ENCODE results near the gene GCGR.

The GCGR gene

GRCh38 chr17:81805707-81806460 lies 1.9 kb downstream of the GCGR start:
- Histone ChIP-seq H3K18ac (ENCODE audit: low read length) (no peak overlapping the region), H2AK5ac (ENCODE audit: low read length) (no peak overlapping the region), H2BK12ac (ENCODE audit: low read length) (no peak overlapping the region), H3K23ac (ENCODE audit: low read length) (no peak overlapping the region), H3K36me3 (ENCODE audit: control insufficient read depth in 1 of 2, insufficient read depth in 2 of 2, low read length in 2 of 2) (no peaks in the 10 kb centered on the region), H3K4ac (ENCODE audit: low read depth, low read length) (no peak overlapping the region), H3K9me3 (ENCODE audit: insufficient read depth, low read depth, low read length) (peaks cover 28% of the 10 kb centered on the region), H3K79me2 (ENCODE audit: control insufficient read depth, insufficient read depth, low read length, poor library complexity) (no peaks in the 10 kb centered on the region), H3K27me3 (ENCODE audit: insufficient read depth, low read length) (peaks cover 51% of the 10 kb centered on the region), H2BK5ac (ENCODE audit: low read depth, low read length, poor library complexity) (no peak overlapping the region), H4K12ac (ENCODE audit: low read depth, low read length) (no peak overlapping the region), H3K9ac (ENCODE audit: low read length) (no peak overlapping the region), H2BK120ac (ENCODE audit: insufficient read depth, low read length, poor library complexity) (no peak overlapping the region), H4K8ac (ENCODE audit: low read depth, low read length) (no peak overlapping the region), H4K91ac (ENCODE audit: low read depth, low read length) (no peak overlapping the region), H3K4me1 (ENCODE audit: control insufficient read depth in 1 of 2, insufficient read depth in 2 of 2, low read length in 2 of 2) (no peaks in the 10 kb centered on the region), H3K4me2 (ENCODE audit: low read length) (no peak overlapping the region), H3K14ac (ENCODE audit: low read length) (no peak overlapping the region), H2AFZ (ENCODE audit: insufficient read depth, low read length, poor library complexity) (no peak overlapping the region), H3K4me3 (ENCODE audit: low read depth, low read length) (no peak overlapping the region), H3K79me1 (ENCODE audit: low read length) (no peaks in the 10 kb centered on the region), H3K27ac (ENCODE audit: low read depth, low read length) (no peak overlapping the region)
- WGBS (ENCODE audit: extremely low coverage, insufficient coverage, insufficient read length): no CpG with 5 or more reads among the region's 18 CpGs
- no peak for DNase-seq

DNA sequence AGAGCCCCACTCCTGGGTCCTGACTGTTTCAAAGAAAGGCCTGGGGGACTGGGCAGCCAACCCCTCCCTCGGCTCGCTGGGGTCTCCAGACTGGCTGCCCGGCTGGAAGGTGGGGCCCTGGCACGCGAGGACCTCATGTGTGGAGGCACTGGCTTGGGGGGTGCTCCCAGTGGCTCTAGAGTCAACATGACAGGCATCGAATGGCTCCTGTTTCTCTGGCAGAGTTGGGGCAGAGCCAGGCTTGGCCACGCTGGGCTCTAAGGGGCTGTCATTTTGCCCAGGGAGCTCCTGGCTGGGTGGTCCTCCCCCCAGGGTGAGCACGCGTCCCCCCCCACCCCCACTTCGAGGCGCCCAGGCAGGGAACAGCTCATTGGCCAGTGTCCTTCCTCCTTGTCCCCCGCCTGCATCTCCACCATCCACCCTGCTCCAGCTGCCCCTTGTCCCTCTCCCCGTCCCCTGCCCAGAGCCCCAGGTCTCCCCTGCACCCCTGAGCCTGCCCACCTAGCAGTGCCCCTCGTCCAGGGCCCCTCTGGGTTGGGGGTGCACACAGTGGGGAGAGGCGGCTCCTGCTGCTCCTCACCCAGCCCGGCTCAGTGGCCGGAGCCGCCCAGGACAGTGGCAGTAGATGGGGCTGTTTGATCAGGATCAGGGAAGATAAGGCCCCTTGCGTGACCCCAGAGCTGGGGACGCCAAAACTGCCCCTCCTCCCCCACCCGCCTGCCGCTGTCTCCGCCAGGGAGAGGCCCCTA lies 2.7 kb downstream of the GCGR start:
- H3K4me3 ChIP-seq (ENCODE audit: low read depth, low read length): no peak overlapping the region
- H2BK12ac ChIP-seq (ENCODE audit: low read length): no peak overlapping the region
- no peak overlapping the region for H2BK5ac ChIP-seq (ENCODE audit: low read depth, low read length, poor library complexity)
- H3K23ac ChIP-seq (ENCODE audit: low read length): no peak overlapping the region
- H3K4me2 ChIP-seq (ENCODE audit: low read length): no peak overlapping the region
- no peaks in the 10 kb centered on the region for H3K79me1 ChIP-seq (ENCODE audit: low read length)
- no peak overlapping the region for H3K27ac ChIP-seq (ENCODE audit: low read depth, low read length)
- no peaks in the 10 kb centered on the region for H3K36me3 ChIP-seq (ENCODE audit: control insufficient read depth in 1 of 2, insufficient read depth in 2 of 2, low read length in 2 of 2)
- H3K27me3 ChIP-seq (ENCODE audit: insufficient read depth, low read length): peaks cover 51% of the 10 kb centered on the region
- no peaks in the 10 kb centered on the region for H3K4me1 ChIP-seq (ENCODE audit: control insufficient read depth in 1 of 2, insufficient read depth in 2 of 2, low read length in 2 of 2)
- no peak overlapping the region for H2AK5ac ChIP-seq (ENCODE audit: low read length)
- no peak overlapping the region for H4K91ac ChIP-seq (ENCODE audit: low read depth, low read length)
- peaks cover 23% of the 10 kb centered on the region for H3K9me3 ChIP-seq (ENCODE audit: insufficient read depth, low read depth, low read length)
- no peak overlapping the region for H3K4ac ChIP-seq (ENCODE audit: low read depth, low read length)
- H4K8ac ChIP-seq (ENCODE audit: low read depth, low read length): no peak overlapping the region
- no peak overlapping the region for H2BK120ac ChIP-seq (ENCODE audit: insufficient read depth, low read length, poor library complexity)
- no peak for DNase-seq
- WGBS (ENCODE audit: extremely low coverage, insufficient coverage, insufficient read length): no CpG with 5 or more reads among the region's 23 CpGs
- H3K9ac ChIP-seq (ENCODE audit: low read length): no peak overlapping the region
- H3K18ac ChIP-seq (ENCODE audit: low read length): no peak overlapping the region
- H3K79me2 ChIP-seq (ENCODE audit: control insufficient read depth, insufficient read depth, low read length, poor library complexity): no peaks in the 10 kb centered on the region
- H4K12ac ChIP-seq (ENCODE audit: low read depth, low read length): no peak overlapping the region
- H3K14ac ChIP-seq (ENCODE audit: low read length): no peak overlapping the region
- no peak overlapping the region for H2AFZ ChIP-seq (ENCODE audit: insufficient read depth, low read length, poor library complexity)

- H2BK120ac ChIP-seq (ENCODE audit: insufficient read depth, low read length, poor library complexity): no peak overlapping the region
- no peak overlapping the region for H3K4me2 ChIP-seq (ENCODE audit: low read length)
- H3K36me3 ChIP-seq (ENCODE audit: control insufficient read depth in 1 of 2, insufficient read depth in 2 of 2, low read length in 2 of 2): no peaks in the 10 kb centered on the region
- H3K4ac ChIP-seq (ENCODE audit: low read depth, low read length): no peak overlapping the region
- no peak for DNase-seq
- no peaks in the 10 kb centered on the region for H3K79me2 ChIP-seq (ENCODE audit: control insufficient read depth, insufficient read depth, low read length, poor library complexity)
- H2AK5ac ChIP-seq (ENCODE audit: low read length): no peak overlapping the region
- H3K27ac ChIP-seq (ENCODE audit: low read depth, low read length): no peak overlapping the region
- peaks cover 23% of the 10 kb centered on the region for H3K9me3 ChIP-seq (ENCODE audit: insufficient read depth, low read depth, low read length)
- no peak overlapping the region for H3K4me3 ChIP-seq (ENCODE audit: low read depth, low read length)
- H3K4me1 ChIP-seq (ENCODE audit: control insufficient read depth in 1 of 2, insufficient read depth in 2 of 2, low read length in 2 of 2): no peaks in the 10 kb centered on the region
- no peak overlapping the region for H3K14ac ChIP-seq (ENCODE audit: low read length)
- WGBS (ENCODE audit: extremely low coverage, insufficient coverage, insufficient read length): no CpG with 5 or more reads among the region's 18 CpGs
- no peak overlapping the region for H2BK5ac ChIP-seq (ENCODE audit: low read depth, low read length, poor library complexity)
- no peak overlapping the region for H3K18ac ChIP-seq (ENCODE audit: low read length)
- no peak overlapping the region for H3K9ac ChIP-seq (ENCODE audit: low read length)
- no peak overlapping the region for H3K23ac ChIP-seq (ENCODE audit: low read length)
- H4K12ac ChIP-seq (ENCODE audit: low read depth, low read length): no peak overlapping the region
- H4K8ac ChIP-seq (ENCODE audit: low read depth, low read length): no peak overlapping the region
- H3K27me3 ChIP-seq (ENCODE audit: insufficient read depth, low read length): peaks cover 47% of the 10 kb centered on the region
- H4K91ac ChIP-seq (ENCODE audit: low read depth, low read length): no peak overlapping the region
- H2BK12ac ChIP-seq (ENCODE audit: low read length): no peak overlapping the region
- no peak overlapping the region for H2AFZ ChIP-seq (ENCODE audit: insufficient read depth, low read length, poor library complexity)
- no peaks in the 10 kb centered on the region for H3K79me1 ChIP-seq (ENCODE audit: low read length)
These were observed 3.3 kb downstream of the GCGR start for GRCh38 chr17:81807210-81807719.

GRCh38 chr17:81807839-81808238 lies 3.9 kb downstream of the GCGR start:
- no peaks in the 10 kb centered on the region for H3K4me1 ChIP-seq (ENCODE audit: control insufficient read depth in 1 of 2, insufficient read depth in 2 of 2, low read length in 2 of 2)
- H3K18ac ChIP-seq (ENCODE audit: low read length): no peak overlapping the region
- peaks cover 42% of the 10 kb centered on the region for H3K27me3 ChIP-seq (ENCODE audit: insufficient read depth, low read length)
- no peaks in the 10 kb centered on the region for H3K79me1 ChIP-seq (ENCODE audit: low read length)
- no CpG with 5 or more reads among the region's 13 CpGs for WGBS (ENCODE audit: extremely low coverage, insufficient coverage, insufficient read length)
- no peak overlapping the region for H2AK5ac ChIP-seq (ENCODE audit: low read length)
- peaks cover 23% of the 10 kb centered on the region for H3K9me3 ChIP-seq (ENCODE audit: insufficient read depth, low read depth, low read length)
- no peak overlapping the region for H3K4me2 ChIP-seq (ENCODE audit: low read length)
- H3K79me2 ChIP-seq (ENCODE audit: control insufficient read depth, insufficient read depth, low read length, poor library complexity): no peaks in the 10 kb centered on the region
- no peak overlapping the region for H2BK12ac ChIP-seq (ENCODE audit: low read length)
- no peak overlapping the region for H2AFZ ChIP-seq (ENCODE audit: insufficient read depth, low read length, poor library complexity)
- H3K9ac ChIP-seq (ENCODE audit: low read length): no peak overlapping the region
- no peak overlapping the region for H4K91ac ChIP-seq (ENCODE audit: low read depth, low read length)
- H4K8ac ChIP-seq (ENCODE audit: low read depth, low read length): no peak overlapping the region
- no peak overlapping the region for H3K14ac ChIP-seq (ENCODE audit: low read length)
- H2BK5ac ChIP-seq (ENCODE audit: low read depth, low read length, poor library complexity): no peak overlapping the region
- H3K27ac ChIP-seq (ENCODE audit: low read depth, low read length): no peak overlapping the region
- peak overlapping the region; percentile 20 for H3K4me3 ChIP-seq (ENCODE audit: low read depth, low read length)
- H4K12ac ChIP-seq (ENCODE audit: low read depth, low read length): no peak overlapping the region
- H2BK120ac ChIP-seq (ENCODE audit: insufficient read depth, low read length, poor library complexity): no peak overlapping the region
- no peak overlapping the region for H3K23ac ChIP-seq (ENCODE audit: low read length)
- H3K36me3 ChIP-seq (ENCODE audit: control insufficient read depth in 1 of 2, insufficient read depth in 2 of 2, low read length in 2 of 2): no peaks in the 10 kb centered on the region
- no peak for DNase-seq
- no peak overlapping the region for H3K4ac ChIP-seq (ENCODE audit: low read depth, low read length)
